Measurements from ENCODE around the gene ABCC6.
"Not testable (repeated sequence)": the region's sequence is repeated elsewhere in the genome, so short reads cannot be mapped to it uniquely, and the experiment has no call there.

Gene ABCC6

GRCh38 chr16:16223662-16224241, 458 bp upstream of the ABCC6 start:
- not testable (repeated sequence) for DNase-seq (ENCODE audit: low spot score)

- DNase-seq (ENCODE audit: low spot score), result not testable (repeated sequence)
These were observed 1.9 kb downstream of the ABCC6 start for GRCh38 chr16:16221382-16221781.

- DNase-seq (ENCODE audit: low spot score), result not testable (repeated sequence)
These were observed 2.8 kb downstream of the ABCC6 start for GRCh38 chr16:16220449-16220848.

- not testable (repeated sequence) for DNase-seq (ENCODE audit: low spot score)
These were observed 4.5 kb downstream of the ABCC6 start for GRCh38 chr16:16218787-16219186.

GRCh38 chr16:16218349-16218748, 4.9 kb downstream of the ABCC6 start:
- DNase-seq (ENCODE audit: low spot score), result not testable (repeated sequence)

- DNase-seq (ENCODE audit: low spot score), result not testable (repeated sequence)
These were observed 9.4 kb downstream of the ABCC6 start for GRCh38 chr16:16213863-16214293.

- not testable (repeated sequence) for DNase-seq (ENCODE audit: low spot score)
These were observed 11.9 kb downstream of the ABCC6 start for GRCh38 chr16:16211404-16211803.

- not testable (repeated sequence) for DNase-seq (ENCODE audit: low spot score)
These were observed 14.8 kb downstream of the ABCC6 start for GRCh38 chr16:16208461-16208860.

GRCh38 chr16:16207787-16208334, 15.4 kb downstream of the ABCC6 start:
- not testable (repeated sequence) for DNase-seq (ENCODE audit: low spot score)

- not testable (repeated sequence) for DNase-seq (ENCODE audit: low spot score)
These were observed 16.1 kb downstream of the ABCC6 start for GRCh38 chr16:16207097-16207786.

- DNase-seq (ENCODE audit: low spot score), result not testable (repeated sequence)
These were observed 17.4 kb downstream of the ABCC6 start for GRCh38 chr16:16205864-16206263.

- DNase-seq (ENCODE audit: low spot score), result not testable (repeated sequence)
These were observed 18.7 kb downstream of the ABCC6 start for GRCh38 chr16:16204552-16204951.

- not testable (repeated sequence) for DNase-seq (ENCODE audit: low spot score)
These were observed 19.8 kb downstream of the ABCC6 start for GRCh38 chr16:16203494-16203893.

GRCh38 chr16:16202400-16203143, 20.7 kb downstream of the ABCC6 start:
- peak; percentile 13 for DNase-seq (ENCODE audit: low spot score)

GRCh38 chr16:16201880-16202279, 21.4 kb downstream of the ABCC6 start:
- DNase-seq (ENCODE audit: low spot score), result not testable (repeated sequence)

- not testable (repeated sequence) for DNase-seq (ENCODE audit: low spot score)
These were observed 22.9 kb downstream of the ABCC6 start for GRCh38 chr16:16200391-16200790.

- not testable (repeated sequence) for DNase-seq (ENCODE audit: low spot score)
These were observed 23.9 kb downstream of the ABCC6 start for GRCh38 chr16:16199428-16199827.

GRCh38 chr16:16197966-16198365, 25.3 kb downstream of the ABCC6 start:
- no peak for DNase-seq (ENCODE audit: low spot score)

- no peak for DNase-seq (ENCODE audit: low spot score)
These were observed 26.0 kb downstream of the ABCC6 start for GRCh38 chr16:16197331-16197730.

- DNase-seq (ENCODE audit: low spot score), result no peak
These were observed 27.2 kb downstream of the ABCC6 start for GRCh38 chr16:16196099-16196498.

GRCh38 chr16:16191493-16192167, 31.7 kb downstream of the ABCC6 start:
- DNase-seq (ENCODE audit: low spot score), result no peak

- DNase-seq (ENCODE audit: low spot score), result not testable (repeated sequence)
These were observed 32.3 kb downstream of the ABCC6 start for GRCh38 chr16:16190966-16191365.
